IMR-90 (cell line): ENCODE data around the gene GORASP1. TPM values are rescaled to one million over a fixed set of nuclear protein-coding genes. Genes with fewer than 3 reads are reported as not detected.

Experiments
- ATAC-seq: fragments of 200-7000 bp; cut with Tn5 transposase; 2 replicates; pipeline ENCODE4 v1.9.1; 2020; ENCODE audit warnings: low read depth, mild to moderate bottlenecking, moderate library complexity
- BruUV-seq: library from RNA; stranded (reverse); fragments of 400-500 nt; replicated peaks from 2 replicates; lab custom pipeline; 2021; lab: Mats Ljungman, UMichigan
- CTCF ChIA-PET: fragments of 300-600 bp; formaldehyde crosslinking; extraction: SDS; loops from one replicate; lab custom pipeline; 2021; ENCODE audit warnings: antibody characterized with exemption; lab: Yijun Ruan, JAX
- POLR2A ChIA-PET: fragments of 300-600 bp; sonication (Branson Sonifier 250); formaldehyde crosslinking; loops from one replicate; lab custom pipeline; 2022; ENCODE audit warnings: antibody characterized with exemption; ENCODE audit not compliant: unreplicated experiment; lab: Charles Lee
- DNase-seq: peaks from one replicate; pipeline ENCODE4 v3.0.0; 2013
- H2AFZ ChIP-seq: replicated peaks from 2 replicates; pipeline ENCODE3; 2013; ENCODE audit warnings: low read length, mild to moderate bottlenecking; ENCODE audit not compliant: poor library complexity
- H2AK5ac ChIP-seq: 2 replicates; pipeline ENCODE4 v1.6.1; 2013; ENCODE audit warnings: low read depth, low read length, inconsistent platforms
- H2AK9ac ChIP-seq: replicated peaks from 2 replicates; pipeline ENCODE3; 2013; ENCODE audit warnings: mild to moderate bottlenecking, low read depth, low read length, moderate library complexity; ENCODE audit not compliant: poor library complexity
- H2BK120ac ChIP-seq: 2 replicates; pipeline ENCODE4 v1.6.1; 2013; ENCODE audit warnings: low read depth, low read length, inconsistent platforms
- H2BK15ac ChIP-seq: 3 replicates; pipeline ENCODE4 v1.6.1; 2013; ENCODE audit warnings: low read depth, low read length, inconsistent platforms
- H2BK20ac ChIP-seq: 2 replicates; pipeline ENCODE4 v1.6.1; 2013; ENCODE audit warnings: low read depth, mild to moderate bottlenecking, inconsistent platforms, low read length, moderate library complexity
- H2BK5ac ChIP-seq: 2 replicates; pipeline ENCODE4 v1.6.1; 2013; ENCODE audit warnings: mild to moderate bottlenecking, low read depth, low read length, inconsistent platforms; ENCODE audit not compliant: poor library complexity, severe bottlenecking
- H3K14ac ChIP-seq: replicated peaks from 2 replicates; pipeline ENCODE4 v1.6.1; 2013; ENCODE audit warnings: low read depth, low read length, inconsistent platforms
- H3K18ac ChIP-seq: 2 replicates; pipeline ENCODE4 v1.6.1; 2013; ENCODE audit warnings: low read depth, low read length, control low read depth
- H3K23ac ChIP-seq: 2 replicates; pipeline ENCODE4 v1.6.1; 2013; ENCODE audit warnings: low read depth, low read length, inconsistent platforms
- H3K27ac ChIP-seq: 2 replicates; pipeline ENCODE4 v1.5.1; 2013; ENCODE audit warnings: mild to moderate bottlenecking, control low read depth, low read length; ENCODE audit not compliant: insufficient read depth
- H3K27me3 ChIP-seq: 2 replicates; pipeline ENCODE4 v1.6.1; 2013; ENCODE audit warnings: low read length; ENCODE audit not compliant: control insufficient read depth, insufficient read depth
- H3K36me3 ChIP-seq: 2 replicates; pipeline ENCODE4 v1.6.1; 2013; ENCODE audit warnings: low read length, mixed read lengths; ENCODE audit not compliant: control insufficient read depth, insufficient read depth
- H3K4ac ChIP-seq: 2 replicates; pipeline ENCODE4 v1.6.1; 2013; ENCODE audit warnings: low read depth, low read length, inconsistent platforms
- H3K4me1 ChIP-seq: 2 replicates; pipeline ENCODE4 v1.6.1; 2013; ENCODE audit warnings: low read length, mixed read lengths; ENCODE audit not compliant: control insufficient read depth, insufficient read depth
- H3K4me2 ChIP-seq: 2 replicates; pipeline ENCODE4 v1.6.1; 2013; ENCODE audit warnings: low read depth, mild to moderate bottlenecking, control low read depth, low read length, moderate library complexity
- H3K4me3 ChIP-seq: 2 replicates; pipeline ENCODE4 v1.5.1; 2013; ENCODE audit warnings: low read depth, mild to moderate bottlenecking, control low read depth, low read length, moderate library complexity; ENCODE audit not compliant: insufficient read depth
- H3K56ac ChIP-seq: 2 replicates; pipeline ENCODE4 v1.6.1; 2013; ENCODE audit warnings: low read length, inconsistent platforms; ENCODE audit not compliant: insufficient read depth; ENCODE audit errors: extremely low read depth
- H3K79me1 ChIP-seq, 2 experiments: 2 replicates each; pipeline ENCODE4 v1.6.1; 2013; ENCODE audit warnings: low read length in 2 of 2, inconsistent platforms in 1 of 2, low read depth in 1 of 2
- H3K9ac ChIP-seq: 2 replicates; pipeline ENCODE4 v1.6.1; 2013; ENCODE audit warnings: low read depth, low read length, control low read depth
- H3K9me1 ChIP-seq: 2 replicates; pipeline ENCODE4 v1.6.1; 2013; ENCODE audit warnings: low read length, inconsistent platforms; ENCODE audit not compliant: insufficient read depth
- H3K9me3 ChIP-seq: 2 replicates; pipeline ENCODE4 v1.6.1; 2013; ENCODE audit warnings: low read length; ENCODE audit not compliant: control insufficient read depth, insufficient read depth
- H4K20me1 ChIP-seq: 2 replicates; pipeline ENCODE4 v1.6.1; 2013; ENCODE audit warnings: low read length, inconsistent platforms; ENCODE audit not compliant: insufficient read depth
- H4K5ac ChIP-seq: 2 replicates; pipeline ENCODE4 v1.6.1; 2013; ENCODE audit warnings: mild to moderate bottlenecking, low read depth, low read length, control low read depth
- H4K8ac ChIP-seq, 2 experiments: 2 replicates each; pipeline ENCODE4 v1.6.1; 2013; ENCODE audit warnings: low read depth in 2 of 2, low read length in 2 of 2, control low read depth in 1 of 2, inconsistent platforms in 1 of 2
- H4K91ac ChIP-seq: 2 replicates; pipeline ENCODE4 v1.6.1; 2013; ENCODE audit warnings: low read depth, low read length, inconsistent platforms; ENCODE audit not compliant: insufficient read depth
- BHLHE40 ChIP-seq: fragments of 150-350 bp; IDR thresholded peaks from 2 replicates; pipeline ENCODE4 v1.6.1; 2016; ENCODE audit warnings: mild to moderate bottlenecking, low read depth, low read length
- CEBPB ChIP-seq: IDR thresholded peaks from 2 replicates; pipeline ENCODE4 v1.6.1; 2012; ENCODE audit warnings: low read depth, low read length, improper control_type of control experiment
- CHD1 ChIP-seq: IDR thresholded peaks from 2 replicates; pipeline ENCODE4 v1.6.1; 2012; ENCODE audit warnings: low read depth, low read length, improper control_type of control experiment
- FOS ChIP-seq: fragments of 150-350 bp; IDR thresholded peaks from 2 replicates; pipeline ENCODE4 v1.6.1; 2016; ENCODE audit warnings: low read depth, low read length
- MAFK ChIP-seq: IDR thresholded peaks from 2 replicates; pipeline ENCODE4 v1.6.1; 2012; ENCODE audit warnings: low read depth, low read length, improper control_type of control experiment
- MAZ ChIP-seq: IDR thresholded peaks from 2 replicates; pipeline ENCODE4 v1.6.1; 2012; ENCODE audit warnings: low read depth, mild to moderate bottlenecking, low read length, improper control_type of control experiment, moderate library complexity, borderline replicate concordance
- MXI1 ChIP-seq: IDR thresholded peaks from 2 replicates; pipeline ENCODE4 v1.6.1; 2012; ENCODE audit warnings: low read depth, mild to moderate bottlenecking, low read length, moderate library complexity, borderline replicate concordance
- NFE2L2 ChIP-seq: fragments of 150-350 bp; IDR thresholded peaks from 2 replicates; pipeline ENCODE4 v1.6.1; 2016; ENCODE audit warnings: low read depth, mild to moderate bottlenecking, low read length
- POLR2A ChIP-seq: IDR thresholded peaks from 2 replicates; pipeline ENCODE4 v1.6.1; 2012; ENCODE audit warnings: mild to moderate bottlenecking, low read depth, low read length
- RAD21 ChIP-seq: IDR thresholded peaks from 2 replicates; pipeline ENCODE4 v1.6.1; 2012; ENCODE audit warnings: low read length, improper control_type of control experiment
- RCOR1 ChIP-seq: IDR thresholded peaks from 2 replicates; pipeline ENCODE4 v1.6.1; 2012; ENCODE audit warnings: mild to moderate bottlenecking, low read length, improper control_type of control experiment; ENCODE audit not compliant: insufficient replicate concordance
- RFX5 ChIP-seq: IDR thresholded peaks from 2 replicates; pipeline ENCODE4 v1.8.0; 2012; ENCODE audit warnings: low read depth, mild to moderate bottlenecking, low read length, moderate library complexity
- SMC3 ChIP-seq: fragments of 150-350 bp; IDR thresholded peaks from 2 replicates; pipeline ENCODE4 v1.6.1; 2016; ENCODE audit warnings: low read depth, mild to moderate bottlenecking, antibody characterized with exemption, low read length, moderate library complexity
- USF2 ChIP-seq: fragments of 150-350 bp; IDR thresholded peaks from 2 replicates; pipeline ENCODE4 v1.6.1; 2017; ENCODE audit warnings: mild to moderate bottlenecking, antibody characterized with exemption, low read length, low read depth
- WGBS, 2 experiments: methylation state at CpG; one replicate each; pipeline versions ENCODE4 v1.1.5 to v1.1.7; 2013; ENCODE audit warnings: missing lambda C conversion rate in 2 of 2; ENCODE audit not compliant: insufficient read length in 1 of 2; ENCODE audit errors: extremely low coverage in 2 of 2; 5-methylcytosine and 5-hydroxymethylcytosine counted together
- dilution Hi-C: fragments of 300-500 bp; cut with HindIII; formaldehyde crosslinking; loops from one replicate; pipeline ENCODE4 v1.14.3; 2018; ENCODE audit warnings: low sequenced_read_pairs; ENCODE audit not compliant: unreplicated experiment
- in situ Hi-C: fragments of 300-500 bp; cut with MboI; formaldehyde crosslinking; loops from 3 replicates; pipeline ENCODE4 v1.14.3; 2019; ENCODE audit warnings: low sequenced_read_pairs, inconsistent platforms, mixed read lengths
- intact Hi-C: fragments of 100-400 bp; cut with micrococcal nuclease; formaldehyde crosslinking; loops from 2 replicates; pipeline ENCODE4 v1.10.0; 2022
- polyA plus RNA-seq, 3 experiments: library from polyadenylated mRNA; depleted of rRNA; stranded (reverse); fragments of >200 nt; gene quantifications; 2 replicates each; pipeline ENCODE4 v1.2.3, GENCODE V29; 2012; ENCODE audit warnings: low replicate concordance in 1 of 3
- total RNA-seq: library from RNA; depleted of rRNA; stranded (reverse); fragments of >200 nt; gene quantifications from 2 replicates; pipeline ENCODE4 v1.2.3, GENCODE V29; 2012
- TF ChIP-seq, protein P1 (sequence below): conservative IDR thresholded peaks from 2 replicates; pipeline ENCODE4 v1.5.1; 2012; ENCODE audit warnings: mild to moderate bottlenecking, low read depth, low read length, improper control_type of control experiment
- TF ChIP-seq, protein P2 (sequence below): fragments of 150-350 bp; IDR thresholded peaks from 2 replicates; pipeline ENCODE4 v1.6.1; 2016; ENCODE audit warnings: low read depth, mild to moderate bottlenecking, low read length, moderate library complexity, borderline replicate concordance

The GORASP1 gene
- total and polyA plus RNA-seq, 2 of the 4 experiments (the other 2 are of a cell fraction) = 35.0 to 56.6 TPM

- Histone ChIP-seq H3K23ac (no peak overlapping the region), H3K14ac (no peak overlapping the region), H2AK5ac (no peak overlapping the region), H3K36me3 (no peaks in the 10 kb centered on the region), H3K9ac (no peak overlapping the region), H3K4me2 (no peak overlapping the region), H2BK5ac (no peak overlapping the region), H3K79me1 (peaks cover under 1 to 30% of the 10 kb centered on the region in 2 experiments; a peak in 3 of 4 replicates), H2BK15ac (no peak overlapping the region), H2AFZ (no peak overlapping the region), H3K27ac (no peak overlapping the region), H4K8ac (no peak overlapping the region), H3K9me3 (no peaks in the 10 kb centered on the region), H2BK120ac (no peak overlapping the region), H3K4me1 (peaks cover 4% of the 10 kb centered on the region; the same call in 1 of the 2 replicates), H4K20me1 (peaks cover 22% of the 10 kb centered on the region), H3K56ac (no peak overlapping the region), H4K91ac (no peak overlapping the region), H3K9me1 (peaks cover 8% of the 10 kb centered on the region), H2AK9ac (no peak overlapping the region), H3K27me3 (no peaks in the 10 kb centered on the region), H3K18ac (no peak overlapping the region), H3K4me3 (no peak overlapping the region), H4K5ac (no peak overlapping the region), H3K4ac (no peak overlapping the region), H2BK20ac (no peak overlapping the region)
- 73% methylated on average over 2 of the region's 5 CpGs; no CpG with 5 or more reads in 1 of the 2 experiments for WGBS, 2 experiments
- no peak for TF ChIP-seq RAD21
- TF ChIP-seq FOS = no peak
- no peak for TF ChIP-seq SMC3
- TF ChIP-seq RCOR1 = no peak
- TF ChIP-seq RFX5 = no peak
- no peak for TF ChIP-seq CEBPB
- TF ChIP-seq MAFK = no peak
- TF ChIP-seq, protein P1, sequence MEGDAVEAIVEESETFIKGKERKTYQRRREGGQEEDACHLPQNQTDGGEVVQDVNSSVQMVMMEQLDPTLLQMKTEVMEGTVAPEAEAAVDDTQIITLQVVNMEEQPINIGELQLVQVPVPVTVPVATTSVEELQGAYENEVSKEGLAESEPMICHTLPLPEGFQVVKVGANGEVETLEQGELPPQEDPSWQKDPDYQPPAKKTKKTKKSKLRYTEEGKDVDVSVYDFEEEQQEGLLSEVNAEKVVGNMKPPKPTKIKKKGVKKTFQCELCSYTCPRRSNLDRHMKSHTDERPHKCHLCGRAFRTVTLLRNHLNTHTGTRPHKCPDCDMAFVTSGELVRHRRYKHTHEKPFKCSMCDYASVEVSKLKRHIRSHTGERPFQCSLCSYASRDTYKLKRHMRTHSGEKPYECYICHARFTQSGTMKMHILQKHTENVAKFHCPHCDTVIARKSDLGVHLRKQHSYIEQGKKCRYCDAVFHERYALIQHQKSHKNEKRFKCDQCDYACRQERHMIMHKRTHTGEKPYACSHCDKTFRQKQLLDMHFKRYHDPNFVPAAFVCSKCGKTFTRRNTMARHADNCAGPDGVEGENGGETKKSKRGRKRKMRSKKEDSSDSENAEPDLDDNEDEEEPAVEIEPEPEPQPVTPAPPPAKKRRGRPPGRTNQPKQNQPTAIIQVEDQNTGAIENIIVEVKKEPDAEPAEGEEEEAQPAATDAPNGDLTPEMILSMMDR = no peak
- TF ChIP-seq MAZ = no peak
- TF ChIP-seq, protein P2, sequence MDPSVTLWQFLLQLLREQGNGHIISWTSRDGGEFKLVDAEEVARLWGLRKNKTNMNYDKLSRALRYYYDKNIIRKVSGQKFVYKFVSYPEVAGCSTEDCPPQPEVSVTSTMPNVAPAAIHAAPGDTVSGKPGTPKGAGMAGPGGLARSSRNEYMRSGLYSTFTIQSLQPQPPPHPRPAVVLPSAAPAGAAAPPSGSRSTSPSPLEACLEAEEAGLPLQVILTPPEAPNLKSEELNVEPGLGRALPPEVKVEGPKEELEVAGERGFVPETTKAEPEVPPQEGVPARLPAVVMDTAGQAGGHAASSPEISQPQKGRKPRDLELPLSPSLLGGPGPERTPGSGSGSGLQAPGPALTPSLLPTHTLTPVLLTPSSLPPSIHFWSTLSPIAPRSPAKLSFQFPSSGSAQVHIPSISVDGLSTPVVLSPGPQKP = no peak
- no peak for TF ChIP-seq CHD1
- no peak for TF ChIP-seq BHLHE40
- no peak for TF ChIP-seq USF2
- no peak for TF ChIP-seq MXI1
- TF ChIP-seq POLR2A = no peak
- no peak for TF ChIP-seq NFE2L2
- BruUV-seq = no TSS peak
- DNase-seq = no peak
- no peak for ATAC-seq
- intact Hi-C loops (loop anchor here (5.0 kb wide), 2 partner anchors 58 to 273 kb away; partner anchors contain the start of gene SLC25A38), dilution Hi-C loops (no loop called here), in situ Hi-C loops (no loop called here)
- CTCF ChIA-PET = interaction anchor here (1.1 to 1.4 kb wide), 2 partner anchors 179 to 184 kb away, joined by 3 to 6 read pairs; no protein-coding TSS in a partner anchor
- POLR2A ChIA-PET = no interaction called here
These were observed 1.7 kb upstream of the GORASP1 start for GRCh38 chr3:39109086-39109485.
